Measurements from ENCODE around the gene PSME3IP1.

Gene PSME3IP1

GRCh38 chr16:57155702-57156350, 30.0 kb downstream of the PSME3IP1 start:
- H3K27ac ChIP-seq, result no peak overlapping the region
- TF ChIP-seq ZFX (IDR thresholded peaks at IDR 0.05) (no peak), CTCF (conservative IDR thresholded peaks at IDR 0.05) (no peak)

- TF ChIP-seq ZFX (IDR thresholded peaks at IDR 0.05) (no peak), CTCF (conservative IDR thresholded peaks at IDR 0.05) (no peak)
- H3K27ac ChIP-seq, result no peak overlapping the region
Measured at GRCh38 chr16:57153841-57154240, 32.0 kb downstream of the PSME3IP1 start.

- TF ChIP-seq ZFX (IDR thresholded peaks at IDR 0.05) (no peak), CTCF (conservative IDR thresholded peaks at IDR 0.05) (no peak)
- no peak overlapping the region for H3K27ac ChIP-seq
Measured at GRCh38 chr16:57152096-57153093, 33.4 kb downstream of the PSME3IP1 start.

- no peak overlapping the region for H3K27ac ChIP-seq
- TF ChIP-seq CTCF (conservative IDR thresholded peaks at IDR 0.05) (no peak), ZFX (IDR thresholded peaks at IDR 0.05) (no peak)
Measured at GRCh38 chr16:57151369-57151768, 34.5 kb downstream of the PSME3IP1 start.

GRCh38 chr16:57150682-57151330, 35.0 kb downstream of the PSME3IP1 start:
- TF ChIP-seq CTCF (conservative IDR thresholded peaks at IDR 0.05) (no peak), ZFX (IDR thresholded peaks at IDR 0.05) (no peak)
- no peak overlapping the region for H3K27ac ChIP-seq

GRCh38 chr16:57149391-57149790, 36.4 kb downstream of the PSME3IP1 start:
- TF ChIP-seq CTCF (conservative IDR thresholded peaks at IDR 0.05) (no peak), ZFX (IDR thresholded peaks at IDR 0.05) (no peak)
- no peak overlapping the region for H3K27ac ChIP-seq
